Measurements from ENCODE around the gene HGFAC.

The HGFAC gene

GRCh38 chr4:3411676-3412075 lies 30.1 kb upstream of the HGFAC start:
- no peak for DNase-seq

- no peak for DNase-seq
Measured at GRCh38 chr4:3412257-3413020, 29.3 kb upstream of the HGFAC start.

GRCh38 chr4:3413217-3413671 lies 28.5 kb upstream of the HGFAC start:
- no peak for DNase-seq

- no peak for DNase-seq
Measured at GRCh38 chr4:3413675-3414420, 27.9 kb upstream of the HGFAC start.

- DNase-seq, result no peak
Measured at GRCh38 chr4:3414421-3415279, 27.1 kb upstream of the HGFAC start.

- no peak for DNase-seq
Measured at GRCh38 chr4:3415471-3416141, 26.2 kb upstream of the HGFAC start.

- DNase-seq, result no peak
Measured at GRCh38 chr4:3416270-3416669, 25.5 kb upstream of the HGFAC start.

GRCh38 chr4:3416821-3417221 lies 24.9 kb upstream of the HGFAC start:
- DNase-seq, result no peak

GRCh38 chr4:3417448-3417847 lies 24.3 kb upstream of the HGFAC start:
- no peak for DNase-seq

GRCh38 chr4:3418029-3418762 lies 23.6 kb upstream of the HGFAC start:
- no peak for DNase-seq

GRCh38 chr4:3419836-3420605 lies 21.7 kb upstream of the HGFAC start:
- DNase-seq, result no peak

GRCh38 chr4:3420606-3420955 lies 21.2 kb upstream of the HGFAC start:
- no peak for DNase-seq

- no peak for DNase-seq
Measured at GRCh38 chr4:3420956-3421355, 20.8 kb upstream of the HGFAC start.

GRCh38 chr4:3421470-3421869 lies 20.3 kb upstream of the HGFAC start:
- DNase-seq, result no peak

GRCh38 chr4:3422241-3422801 lies 19.4 kb upstream of the HGFAC start:
- no peak for DNase-seq

- DNase-seq, result no peak
Measured at GRCh38 chr4:3422808-3423297, 18.9 kb upstream of the HGFAC start.

- no peak for DNase-seq
Measured at GRCh38 chr4:3423406-3423805, 18.4 kb upstream of the HGFAC start.

- DNase-seq, result no peak
Measured at GRCh38 chr4:3423952-3424351, 17.8 kb upstream of the HGFAC start.

- DNase-seq, result no peak
Measured at GRCh38 chr4:3424522-3425095, 17.2 kb upstream of the HGFAC start.

- DNase-seq, result no peak
Measured at GRCh38 chr4:3426465-3427133, 15.2 kb upstream of the HGFAC start.

Data from right forelimb (tissue), 1 donor.